Right lobe of liver (tissue), 6 donors: ENCODE results near the gene OR2H2. TPM values are rescaled to one million over a fixed set of nuclear protein-coding genes. Genes with fewer than 3 reads are reported as not detected.

ENCODE experiments used
- ATAC-seq, 4 donors: fragments of 200-7000 bp; cut with Tn5 transposase; one replicate each; pipeline ENCODE4 v1.9.1; 2020; ENCODE audit warnings: mild to moderate bottlenecking in 4 of 4, moderate library complexity in 4 of 4
- DNase-seq, 3 donors: peaks; one replicate each; pipeline ENCODE4 v3.0.0-alpha.2; 2020
- H3K27ac ChIP-seq, 3 donors: fragments of 200-600 bp; one replicate each; pipeline ENCODE4 v1.8.0; 2022
- H3K27me3 ChIP-seq, 2 donors: fragments of 200-600 bp; one replicate each; pipeline ENCODE4 v1.8.0; 2022
- H3K36me3 ChIP-seq, 4 donors: fragments of 200-600 bp; sonication (generic) in 1 of 4; one replicate each; pipeline versions ENCODE4 v1.5.1 to v1.8.0; 2017 to 2022; ENCODE audit warnings: control low read depth in 1 of 4
- H3K4me1 ChIP-seq, 4 donors: fragments of 200-600 bp; sonication (generic) in 1 of 4; one replicate each; pipeline versions ENCODE4 v1.5.1 to v1.8.0; 2017 to 2022; ENCODE audit warnings: control low read depth in 1 of 4
- H3K4me3 ChIP-seq, 3 donors: fragments of 200-600 bp; one replicate each; pipeline ENCODE4 v1.8.0; 2022
- H3K9me3 ChIP-seq, 4 donors: fragments of 200-600 bp; sonication (generic) in 1 of 4; one replicate each; pipeline versions ENCODE4 v1.5.1 to v1.8.0; 2017 to 2022; ENCODE audit warnings: control low read depth in 1 of 4
- POLR2A ChIP-seq: fragments of 450-650 bp; IDR thresholded peaks from one replicate; pipeline ENCODE4 v1.6.1; 2017; ENCODE audit warnings: antibody characterized with exemption, mild to moderate bottlenecking
- WGBS: methylation state at CpG from one replicate; pipeline ENCODE4 v1.1.6; 2018; ENCODE audit warnings: low coverage, low lambda C conversion rate; ENCODE audit not compliant: insufficient coverage; ENCODE audit errors: missing lambda C conversion rate; 5-methylcytosine and 5-hydroxymethylcytosine counted together
- intact Hi-C, 2 donors: fragments of 100-400 bp; cut with DNase I; formaldehyde crosslinking; loops; one replicate each; pipeline versions ENCODE4 v1.11.2 to v1.14.1; 2022
- small RNA-seq, 2 experiments: library from RNA; depleted of rRNA; stranded (forward); fragments of <200 nt; gene quantifications; one replicate each; pipeline ENCODE3, GENCODE V24; 2016
- total RNA-seq, 6 experiments: library from RNA; depleted of rRNA in 2 of 6; stranded (reverse); fragments of >200 nt in 2 of 6; fragmentation: NEBNext Ultra II Directional in 3 of 6; extraction: Animal tissue kit (Norgen Biotek cat#: 25700) in 3 of 6; gene quantifications; one replicate each; pipeline versions ENCODE4 v1.1.0 to v1.2.4, GENCODE V29; 2016 to 2023
- TF ChIP-seq, protein P1 (sequence below), 4 donors: fragments of 200-600 bp in 3 of 4; fragments of 450-650 bp in 1 of 4; IDR thresholded peaks; one replicate each; pipeline versions ENCODE4 v1.5.1 to v1.8.0; 2016 to 2022; ENCODE audit warnings: antibody characterized with exemption in 4 of 4, mild to moderate bottlenecking in 2 of 4
- donor health status: DM: no; HTN: yes; CAD: no.
- donor health status: DM: no; HTN: no; CAD: no.
- donor health status: DM: no; HTN: no; CAD: no.
- donor health status: DM: no; HTN: yes; CAD: no.
- donor health status: DM: no; HTN: yes; CAD: no.

The OR2H2 gene
- total RNA-seq, 6 experiments from 2014 or later, result not detected

DNA sequence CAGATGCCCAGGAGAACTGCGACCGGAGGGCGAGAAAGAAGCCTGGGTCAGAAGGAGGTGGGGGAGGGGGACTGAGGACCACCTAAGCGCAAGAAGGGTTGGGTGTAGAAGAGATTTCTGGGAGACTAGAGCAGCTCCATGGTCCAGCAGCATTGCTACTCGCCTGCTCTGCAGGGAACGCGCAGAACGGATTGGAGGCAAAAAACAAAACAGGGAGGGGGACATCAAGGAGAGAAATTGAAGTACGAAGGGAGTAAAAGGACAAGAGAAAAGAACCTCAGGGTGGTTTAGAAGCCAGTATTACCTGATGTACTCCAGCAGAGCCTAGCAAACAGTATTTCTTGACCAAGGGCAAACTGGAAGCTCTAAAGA, 48.6 kb downstream of the OR2H2 start:
- H3K27ac ChIP-seq, result no peak overlapping the region
- no peaks in the 10 kb centered on the region for H3K9me3 ChIP-seq
- no peak for DNase-seq
- H3K4me1 ChIP-seq, result no peaks in the 10 kb centered on the region
- ATAC-seq, result peak in 1 of 4 donors; percentile 3
- 14% methylated on average over 9 of the region's 9 CpGs for WGBS
- peaks cover 0 to 14% of the 10 kb centered on the region in 2 donors for H3K27me3 ChIP-seq
- no peak for TF ChIP-seq POLR2A
- peak overlapping the region; percentile 36 to 49 (median 36) for H3K4me3 ChIP-seq
- intact Hi-C loops, result no loop called here
- H3K36me3 ChIP-seq, result no peaks in the 10 kb centered on the region

DNA sequence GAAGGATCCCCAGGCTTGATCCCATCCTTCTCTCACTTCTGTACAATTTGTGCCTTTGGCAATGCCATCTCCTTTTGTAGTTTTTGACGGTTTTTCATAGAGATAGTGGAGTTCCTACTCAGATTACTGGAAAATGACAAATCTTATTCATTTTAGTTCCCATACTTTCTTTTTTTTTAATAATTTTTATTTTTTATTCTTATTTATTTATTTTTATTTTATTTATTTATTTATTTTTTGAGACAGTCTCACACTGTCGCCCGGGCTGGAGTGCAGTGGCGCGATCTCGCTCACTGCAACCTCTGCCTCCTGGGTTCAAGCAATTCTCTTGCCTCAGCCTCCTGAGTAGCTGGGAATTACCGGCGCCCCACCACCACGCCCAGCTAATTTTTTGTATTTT, 52.3 kb downstream of the OR2H2 start:
- no peak overlapping the region for H3K27ac ChIP-seq
- WGBS, result 70% methylated on average over 6 of the region's 9 CpGs
- TF ChIP-seq, protein P1, sequence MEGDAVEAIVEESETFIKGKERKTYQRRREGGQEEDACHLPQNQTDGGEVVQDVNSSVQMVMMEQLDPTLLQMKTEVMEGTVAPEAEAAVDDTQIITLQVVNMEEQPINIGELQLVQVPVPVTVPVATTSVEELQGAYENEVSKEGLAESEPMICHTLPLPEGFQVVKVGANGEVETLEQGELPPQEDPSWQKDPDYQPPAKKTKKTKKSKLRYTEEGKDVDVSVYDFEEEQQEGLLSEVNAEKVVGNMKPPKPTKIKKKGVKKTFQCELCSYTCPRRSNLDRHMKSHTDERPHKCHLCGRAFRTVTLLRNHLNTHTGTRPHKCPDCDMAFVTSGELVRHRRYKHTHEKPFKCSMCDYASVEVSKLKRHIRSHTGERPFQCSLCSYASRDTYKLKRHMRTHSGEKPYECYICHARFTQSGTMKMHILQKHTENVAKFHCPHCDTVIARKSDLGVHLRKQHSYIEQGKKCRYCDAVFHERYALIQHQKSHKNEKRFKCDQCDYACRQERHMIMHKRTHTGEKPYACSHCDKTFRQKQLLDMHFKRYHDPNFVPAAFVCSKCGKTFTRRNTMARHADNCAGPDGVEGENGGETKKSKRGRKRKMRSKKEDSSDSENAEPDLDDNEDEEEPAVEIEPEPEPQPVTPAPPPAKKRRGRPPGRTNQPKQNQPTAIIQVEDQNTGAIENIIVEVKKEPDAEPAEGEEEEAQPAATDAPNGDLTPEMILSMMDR (IDR thresholded peaks at IDR 0.05), result no peak
- TF ChIP-seq POLR2A, result no peak
- peaks cover 0 to 8% of the 10 kb centered on the region in 2 donors for H3K27me3 ChIP-seq
- no peaks in the 10 kb centered on the region for H3K9me3 ChIP-seq
- ATAC-seq (no peak), DNase-seq (no peak)
- no peaks in the 10 kb centered on the region for H3K36me3 ChIP-seq
- H3K4me1 ChIP-seq, result no peaks in the 10 kb centered on the region
- intact Hi-C loops, result no loop called here
- H3K4me3 ChIP-seq, result no peak overlapping the region

Small RNA genes lying within 50 kb of the gene (small RNA-seq; reads per million reads assigned to genes)
- gene SNORD32B, result 0.52 to 0.97 reads per million in 2 experiments
- gene SUMO2P1, result 0 reads per million in 2 experiments
- gene TMEM183AP1, result 0 reads per million in 2 experiments

Other genes with a start within 250 kb of the OR2H2 start
- gene OR5V1, start 216.3 kb upstream of the OR2H2 start, total RNA-seq, result not detected
- gene OR12D3, start 209.8 kb upstream of the OR2H2 start, total RNA-seq, result not detected
- gene OR12D2, start 189.5 kb upstream of the OR2H2 start, total RNA-seq, result not detected
- not detected for gene OR12D1, start 170.2 kb upstream of the OR2H2 start, total RNA-seq
- not detected for gene OR10C1, start 145.8 kb upstream of the OR2H2 start, total RNA-seq
- not detected for gene OR11A1, start 128.1 kb upstream of the OR2H2 start, total RNA-seq
- gene OR2H1, start 128.0 kb upstream of the OR2H2 start, total RNA-seq, result not detected
- not detected for gene MAS1L, start 97.2 kb upstream of the OR2H2 start, total RNA-seq
- 100 to 1,000 TPM in 1 of 6 experiments, 10 to 100 TPM in 3, 1 to 10 TPM in 2; 2.2 to 189 (median 37.1) TPM for gene UBD, start 25.4 kb upstream of the OR2H2 start, total RNA-seq
- 1 to 10 TPM; 2.4 to 5.6 (median 4.9) TPM for gene GABBR1, start 48.1 kb downstream of the OR2H2 start, total RNA-seq
- gene MOG, start 72.0 kb downstream of the OR2H2 start, total RNA-seq, result not detected
- under 1 TPM in 2 of 6 experiments, not detected in 4; 0.11 to 0.31 TPM for gene ZFP57, start 96.0 kb downstream of the OR2H2 start, total RNA-seq
- gene HLA-F, start 138.3 kb downstream of the OR2H2 start, total RNA-seq, result 10 to 100 TPM in 5 of 6 experiments, 1 to 10 TPM in 1; 9.8 to 41.3 (median 26.4) TPM
- gene HLA-G, start 242.7 kb downstream of the OR2H2 start, total RNA-seq, result 1 to 10 TPM in 1 of 6 experiments, under 1 TPM in 1, not detected in 4; 0.20 to 2.0 TPM